Endometrial microvascular endothelial cells (primary cell): ENCODE measurements around the gene MRPL38. TPM values are rescaled to one million over a fixed set of nuclear protein-coding genes. Genes with fewer than 3 reads are reported as not detected.

Experiments used
- in situ Hi-C: cut with HindIII; loops from 2 replicates; pipeline ENCODE4 v1.10.0; 2017; ENCODE audit warnings: low sequenced_read_pairs, low pct_unique_long_range_greater_than_20kb; ENCODE audit errors: inconsistent ontology term
- total RNA-seq: library from RNA; depleted of rRNA; stranded (reverse); fragments of >200 nt; gene quantifications from one replicate; pipeline ENCODE4 v1.2.3, GENCODE V29; 2015; ENCODE audit errors: inconsistent ontology term

Gene MRPL38
- 44.7 TPM for total RNA-seq

GRCh38 chr17:75904749-75905521 lies at the start of gene MRPL38:
Gene MRPL38, minus strand, starts transcription at chr17:75904884. Its CDS starts 9 bp downstream, at chr17:75904875.
- in situ Hi-C loops, result no loop called here

- in situ Hi-C loops, result no loop called here
Measured at GRCh38 chr17:75950855-75951554, 46.3 kb upstream of the MRPL38 start.

GRCh38 chr17:75950421-75950820 lies 45.7 kb upstream of the MRPL38 start:
- in situ Hi-C loops, result no loop called here

- in situ Hi-C loops, result no loop called here
Measured at GRCh38 chr17:75945211-75945610, 40.5 kb upstream of the MRPL38 start.

- in situ Hi-C loops, result no loop called here
Measured at GRCh38 chr17:75943491-75943890, 38.8 kb upstream of the MRPL38 start.

- in situ Hi-C loops, result no loop called here
Measured at GRCh38 chr17:75942473-75942872, 37.8 kb upstream of the MRPL38 start.

GRCh38 chr17:75941442-75941819 lies 36.7 kb upstream of the MRPL38 start:
- in situ Hi-C loops, result no loop called here

GRCh38 chr17:75940727-75941441 lies 36.2 kb upstream of the MRPL38 start, which contains the start of gene FBF1:
Gene FBF1, minus strand, starts transcription at chr17:75941042. Its CDS starts 2,893 bp downstream, at chr17:75938149.
- in situ Hi-C loops, result no loop called here

GRCh38 chr17:75937652-75938051 lies 33.0 kb upstream of the MRPL38 start:
- in situ Hi-C loops, result no loop called here

- in situ Hi-C loops, result no loop called here
Measured at GRCh38 chr17:75933808-75934207, 29.1 kb upstream of the MRPL38 start.

- in situ Hi-C loops, result no loop called here
Measured at GRCh38 chr17:75932852-75933251, 28.2 kb upstream of the MRPL38 start.

GRCh38 chr17:75931062-75931461 lies 26.4 kb upstream of the MRPL38 start:
- in situ Hi-C loops, result no loop called here

GRCh38 chr17:75927286-75927922 lies 22.7 kb upstream of the MRPL38 start:
- in situ Hi-C loops, result no loop called here

- in situ Hi-C loops, result no loop called here
Measured at GRCh38 chr17:75926456-75926855, 21.8 kb upstream of the MRPL38 start.

- in situ Hi-C loops, result no loop called here
Measured at GRCh38 chr17:75925912-75926311, 21.2 kb upstream of the MRPL38 start.

GRCh38 chr17:75925103-75925502 lies 20.4 kb upstream of the MRPL38 start:
- in situ Hi-C loops, result no loop called here

- in situ Hi-C loops, result no loop called here
Measured at GRCh38 chr17:75922963-75923874, 18.5 kb upstream of the MRPL38 start.
